Inflammatory macrophage (primary cell): ENCODE data around the gene AAR2.

Experiments
- DNase-seq, 2 donors: peaks; one replicate each; pipeline ENCODE4 v3.0.0-alpha.2; 2020 to 2022
- total RNA-seq, 18 experiments: gene quantifications; one replicate each; lab custom pipeline; 2026; ENCODE audit warnings: mixed read lengths in 6 of 18, inconsistent platforms in 2 of 18; lab: John Stamatoyannopoulos, UW

Gene AAR2, protein sequence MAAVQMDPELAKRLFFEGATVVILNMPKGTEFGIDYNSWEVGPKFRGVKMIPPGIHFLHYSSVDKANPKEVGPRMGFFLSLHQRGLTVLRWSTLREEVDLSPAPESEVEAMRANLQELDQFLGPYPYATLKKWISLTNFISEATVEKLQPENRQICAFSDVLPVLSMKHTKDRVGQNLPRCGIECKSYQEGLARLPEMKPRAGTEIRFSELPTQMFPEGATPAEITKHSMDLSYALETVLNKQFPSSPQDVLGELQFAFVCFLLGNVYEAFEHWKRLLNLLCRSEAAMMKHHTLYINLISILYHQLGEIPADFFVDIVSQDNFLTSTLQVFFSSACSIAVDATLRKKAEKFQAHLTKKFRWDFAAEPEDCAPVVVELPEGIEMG
- 18.7 to 38.8 (median 29.3) reads per million in 18 experiments for total RNA-seq

DNA sequence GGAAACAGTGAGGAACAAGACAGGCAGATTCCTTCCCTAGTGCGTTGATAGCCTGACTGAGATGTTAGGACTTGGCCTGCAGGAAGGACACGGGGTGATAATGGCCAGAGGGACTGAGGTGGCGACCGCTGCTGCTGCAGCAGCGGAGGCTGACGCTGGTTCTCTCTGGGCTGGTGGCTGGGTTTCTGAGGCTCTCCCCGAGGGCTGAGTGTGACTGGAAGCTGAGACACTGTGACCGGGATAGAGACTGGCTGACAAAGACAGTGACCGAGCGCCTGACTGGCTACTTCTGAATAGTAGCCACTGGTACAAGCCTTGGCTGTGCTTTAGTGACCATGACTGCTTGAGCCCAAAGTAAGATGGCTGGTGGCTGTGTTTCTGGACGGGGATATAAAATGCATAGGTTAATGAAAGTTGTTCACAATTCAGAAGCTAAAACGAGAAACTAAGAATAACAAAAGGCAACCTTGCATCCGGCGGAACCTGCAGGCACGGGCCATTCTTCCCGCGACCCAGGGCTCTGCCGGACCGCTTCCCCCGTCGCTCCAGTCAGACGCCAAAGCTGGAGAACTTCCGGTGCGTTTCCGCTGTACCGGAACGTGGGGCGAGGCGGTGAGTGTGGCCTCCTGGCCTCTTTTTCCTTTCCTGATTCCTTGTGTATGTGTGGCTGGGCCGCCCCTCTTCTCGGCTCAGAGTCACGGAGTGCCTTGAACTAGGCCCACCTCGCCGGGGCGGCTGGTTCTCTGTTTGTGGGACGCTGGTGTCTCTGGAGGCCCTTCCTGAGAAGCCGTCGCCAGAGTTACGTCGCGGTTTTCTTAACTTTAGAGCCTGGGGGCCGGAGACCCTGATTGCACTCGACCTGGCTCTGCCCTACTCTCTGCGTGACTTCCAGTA lies at the start of gene AAR2:
Gene AAR2 (plus strand): TSS at position 587 of the 894 bp plus-strand sequence. CDS start 3,391 bp downstream, outside the sequence.
- peak; percentile 76 to 78 for DNase-seq

DNA sequence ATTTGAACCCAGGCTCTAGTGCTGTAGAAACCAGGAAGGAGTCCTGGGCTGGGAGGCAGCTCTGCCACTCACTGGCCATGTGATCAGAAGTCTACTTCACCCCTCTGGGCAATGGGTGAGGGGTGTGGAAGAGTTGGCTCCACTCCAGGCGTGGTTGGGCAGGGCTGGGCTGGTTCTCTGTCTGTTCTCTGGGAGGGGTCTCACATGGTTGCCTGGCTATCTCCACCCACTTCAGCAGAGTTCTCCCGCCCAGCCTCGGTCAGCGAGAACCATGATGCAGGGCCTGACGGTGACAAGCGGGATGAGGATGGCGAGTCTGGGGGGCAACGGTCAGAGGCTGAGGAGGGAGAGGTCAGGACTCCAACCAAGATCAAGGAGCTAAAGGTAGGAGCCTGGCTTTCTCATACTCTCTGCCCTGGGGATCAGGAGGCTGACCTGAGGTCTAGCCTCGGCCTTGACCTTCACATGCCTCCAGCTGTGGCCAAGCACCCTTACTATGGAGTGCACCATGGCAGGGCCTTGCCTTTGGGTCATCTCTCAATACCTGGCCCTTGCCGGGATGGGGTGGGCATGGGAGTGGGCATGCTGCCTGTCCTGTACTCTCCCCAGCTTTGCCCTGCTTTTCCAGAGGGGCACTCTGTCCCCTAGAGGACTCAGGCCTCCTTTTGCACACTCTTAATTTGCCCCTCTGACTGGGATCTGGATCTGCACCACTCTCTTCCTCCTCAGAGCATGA lies 42.1 kb upstream of the AAR2 start:
- DNase-seq = no peak

DNA sequence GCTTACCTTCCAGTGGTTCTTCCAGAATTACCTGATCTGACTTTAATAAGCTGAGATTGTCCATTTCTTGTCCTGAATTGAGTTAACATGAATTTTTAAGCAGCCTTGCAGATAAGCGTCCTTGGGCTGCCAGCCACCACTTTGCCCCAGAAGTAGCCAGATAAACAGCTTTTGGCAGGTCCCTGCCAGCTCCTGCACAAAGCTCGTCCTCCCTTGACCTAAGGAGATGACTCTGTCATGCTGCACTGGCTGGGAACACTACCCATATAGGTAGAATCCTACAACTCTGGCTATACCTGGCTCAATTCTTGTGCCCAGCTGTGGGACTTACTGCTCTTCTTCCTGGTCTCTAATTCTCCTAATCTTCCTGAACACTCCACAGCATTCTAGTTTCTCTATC lies 39.6 kb upstream of the AAR2 start:
- no peak for DNase-seq

DNA sequence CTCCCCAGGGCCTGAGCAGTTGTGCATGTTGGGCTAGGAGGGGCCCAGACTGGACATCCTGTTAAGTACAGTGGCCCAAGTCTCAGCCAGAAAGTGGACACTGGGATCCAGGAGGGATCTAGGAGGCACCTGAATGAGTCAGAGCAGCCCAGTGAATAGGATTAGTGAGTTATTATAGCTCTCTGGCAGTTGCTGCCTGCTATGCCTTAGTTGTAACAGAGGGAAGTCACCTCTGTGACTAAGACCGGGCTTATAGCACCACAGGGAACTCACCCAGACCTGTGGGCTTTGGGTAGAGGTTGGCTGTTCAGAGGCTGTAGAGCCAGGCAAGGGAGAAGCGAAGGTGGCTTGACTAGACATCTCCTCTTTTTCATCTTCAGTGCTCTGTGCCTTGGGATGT lies 39.0 kb upstream of the AAR2 start:
- DNase-seq = no peak

DNA sequence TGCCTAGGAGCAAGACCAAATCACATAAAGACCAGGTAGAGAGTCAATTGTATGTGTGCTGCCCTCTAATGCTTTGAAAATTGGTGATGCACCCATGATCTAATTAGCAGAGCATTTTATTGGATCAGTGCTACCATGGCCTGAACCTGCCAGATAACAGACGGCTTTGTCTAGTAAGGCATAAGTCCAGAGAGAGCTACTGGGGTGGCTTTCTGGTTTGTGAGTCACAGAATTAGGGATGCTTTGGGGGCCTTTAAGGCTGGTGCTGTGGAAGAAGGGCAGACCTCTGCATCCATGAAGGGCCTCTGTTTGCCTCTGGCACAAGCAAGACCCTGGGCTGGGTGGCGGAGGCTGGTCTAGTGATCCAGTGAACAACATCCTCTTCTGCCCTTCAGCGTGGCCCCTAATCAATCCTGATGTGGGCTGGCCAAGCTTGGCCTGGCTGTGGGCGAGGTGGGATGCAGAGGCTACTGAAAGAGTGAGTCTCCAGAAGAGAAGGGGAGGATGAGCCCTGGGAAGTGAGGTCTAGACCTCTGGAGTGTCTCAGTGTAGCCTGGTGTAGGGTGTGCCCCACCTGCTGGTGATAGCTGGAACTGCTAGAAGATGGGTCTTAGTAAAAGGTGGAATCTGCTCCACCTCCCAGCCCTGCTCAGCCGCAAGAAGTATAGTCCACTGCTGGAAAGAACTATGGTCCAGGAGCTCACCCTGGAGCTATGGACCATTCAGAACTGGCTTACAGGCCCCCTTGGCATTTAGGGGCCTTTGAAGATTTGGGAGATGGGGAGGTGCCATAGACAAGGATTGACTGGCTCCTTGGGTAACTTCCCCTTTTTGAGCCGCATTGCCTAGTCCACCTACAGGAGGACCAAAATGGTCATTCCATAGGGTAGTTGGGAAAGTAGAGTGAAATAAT lies 36.7 kb upstream of the AAR2 start:
- DNase-seq = peak; percentile 72 to 80

DNA sequence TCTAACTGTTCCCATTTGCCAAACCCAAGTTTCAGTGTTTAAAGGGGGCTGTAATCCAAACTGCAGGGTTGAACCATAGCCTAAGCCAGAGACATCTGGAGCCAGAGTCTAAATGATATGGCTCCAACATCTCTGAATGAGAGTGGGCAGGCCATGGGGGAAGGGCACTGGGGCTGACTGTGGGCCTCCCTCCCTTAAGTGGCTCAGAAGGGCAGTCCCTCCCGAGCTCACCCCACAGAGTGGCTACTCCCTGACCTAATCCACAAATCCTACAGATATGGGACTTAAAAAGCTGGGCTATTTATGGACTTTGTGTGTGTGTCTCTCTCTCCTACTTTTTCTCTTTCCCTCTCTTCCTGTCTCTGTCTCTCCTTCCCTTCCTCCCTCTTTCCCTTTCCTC lies 35.8 kb upstream of the AAR2 start:
- no peak for DNase-seq

DNA sequence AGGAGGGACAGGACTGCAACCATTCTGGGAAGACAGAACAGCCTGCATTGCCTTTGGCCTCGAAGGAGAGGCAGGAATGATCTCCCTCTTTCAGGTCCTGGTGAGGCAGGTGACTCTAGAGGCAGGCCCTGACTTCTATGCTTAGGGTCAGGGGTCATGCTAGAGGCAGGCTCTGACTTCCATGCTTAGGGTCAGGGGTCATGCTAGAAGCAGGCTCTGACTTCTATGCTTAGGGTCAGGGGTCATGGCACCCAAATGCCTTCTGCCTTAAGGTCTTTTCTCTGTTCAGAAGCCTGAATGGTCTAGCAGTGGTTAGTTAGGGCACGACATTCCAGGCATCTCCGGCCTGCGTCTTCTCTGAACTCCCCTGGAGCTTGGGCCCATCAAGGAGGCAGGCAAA lies 35.1 kb upstream of the AAR2 start:
- no peak for DNase-seq

DNA sequence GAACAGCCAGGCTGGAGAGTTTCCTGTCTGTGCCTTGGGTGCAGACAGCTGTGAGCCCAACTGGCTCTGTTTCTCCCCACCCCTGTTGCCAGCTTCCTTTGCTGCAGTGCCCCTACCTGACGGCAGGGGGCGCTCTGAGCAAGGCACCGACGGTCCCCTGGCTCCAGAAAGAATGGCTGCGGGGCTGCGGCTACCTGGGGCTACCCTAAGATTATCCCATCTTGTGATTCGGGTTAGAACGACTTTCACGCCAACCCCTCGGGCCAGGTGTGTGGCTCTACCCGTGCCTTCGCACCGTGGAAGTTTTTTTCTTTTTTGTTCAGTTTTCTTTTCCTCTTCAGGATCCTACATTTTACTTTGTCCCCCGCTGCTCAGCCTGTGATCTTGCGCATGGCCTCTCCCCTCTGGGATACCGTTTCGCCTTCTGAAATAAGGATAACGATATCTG lies 33.4 kb upstream of the AAR2 start:
- peak; percentile 48 to 56 for DNase-seq

DNA sequence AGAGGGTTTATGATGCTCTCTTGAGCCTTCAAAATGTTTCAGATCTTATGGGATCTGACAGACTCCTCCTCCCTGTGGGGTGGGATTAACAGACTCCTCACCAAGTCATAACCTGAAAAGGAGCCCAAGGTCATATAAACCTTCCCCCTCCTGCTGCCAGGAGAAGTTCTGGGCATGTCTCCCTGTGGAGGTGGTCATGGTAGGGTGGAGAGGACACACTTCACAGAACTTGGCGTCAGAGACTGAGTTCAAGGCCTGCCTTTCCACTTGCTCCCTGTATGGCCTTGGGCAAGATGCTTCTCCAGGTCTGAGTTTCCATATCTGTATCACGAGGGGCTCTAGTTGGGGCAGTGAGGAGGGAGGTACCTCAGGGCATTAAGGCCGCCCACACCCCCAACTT lies 32.4 kb upstream of the AAR2 start:
- no peak for DNase-seq

DNA sequence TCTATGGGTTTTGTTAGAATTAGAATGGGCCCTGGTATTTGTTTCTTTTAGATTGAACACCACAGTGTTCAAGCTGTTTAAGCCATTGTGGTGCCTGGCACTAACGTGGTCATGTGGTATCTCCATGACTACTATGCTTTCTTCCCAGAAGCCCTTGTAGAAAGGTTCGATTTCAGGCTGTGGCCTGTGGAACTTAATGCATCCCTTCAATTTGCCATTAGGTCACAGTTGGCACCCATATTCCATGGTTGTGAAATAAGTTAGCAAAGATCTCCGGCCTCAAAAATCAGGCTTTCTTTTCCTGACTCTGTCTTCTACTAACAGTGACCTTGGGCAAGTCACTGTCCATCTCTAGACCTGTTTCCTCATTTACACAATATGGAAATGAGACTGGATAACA lies 31.3 kb upstream of the AAR2 start:
- no peak for DNase-seq

DNA sequence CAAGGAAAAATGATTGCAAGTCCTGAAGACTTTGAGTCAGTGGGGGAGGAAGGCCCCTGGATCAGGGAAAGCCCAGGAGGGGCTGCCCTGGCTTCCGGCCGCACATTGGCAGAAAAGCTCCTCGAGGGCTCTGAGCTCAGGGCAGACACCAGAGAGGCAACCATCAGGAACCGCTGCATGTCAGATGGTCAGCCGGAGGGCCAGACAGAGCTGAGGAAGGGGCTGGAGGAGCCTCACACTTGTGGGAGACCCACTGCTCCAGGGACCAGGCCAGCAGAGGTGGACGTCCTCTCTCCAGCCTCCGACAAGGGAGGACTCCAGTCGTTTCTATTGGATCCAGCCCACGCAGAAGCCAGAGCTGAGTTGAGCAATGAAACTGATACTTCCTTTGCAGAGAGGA lies 30.2 kb upstream of the AAR2 start:
- peak in 1 of 2 donors; percentile 35 for DNase-seq

DNA sequence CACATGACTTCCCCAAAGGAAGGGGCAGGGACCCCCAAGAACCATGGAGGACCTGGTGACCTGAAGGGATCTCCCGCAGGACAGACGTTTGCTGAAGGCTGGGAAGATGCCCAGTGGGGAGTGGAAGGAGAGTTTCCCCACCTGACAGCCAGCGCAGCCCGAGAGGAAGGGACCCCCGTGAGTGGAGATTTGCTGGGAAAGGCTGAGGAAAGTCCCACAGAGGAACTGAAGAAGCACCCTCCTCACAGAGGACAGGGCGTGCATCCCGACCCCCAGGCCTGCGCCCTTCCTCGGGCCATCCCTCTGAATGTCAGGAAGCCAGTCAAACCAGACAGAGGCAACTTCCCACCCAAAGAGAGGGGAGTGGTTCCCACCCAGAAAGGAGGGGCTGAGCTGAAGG lies 29.6 kb upstream of the AAR2 start:
- no peak for DNase-seq

DNA sequence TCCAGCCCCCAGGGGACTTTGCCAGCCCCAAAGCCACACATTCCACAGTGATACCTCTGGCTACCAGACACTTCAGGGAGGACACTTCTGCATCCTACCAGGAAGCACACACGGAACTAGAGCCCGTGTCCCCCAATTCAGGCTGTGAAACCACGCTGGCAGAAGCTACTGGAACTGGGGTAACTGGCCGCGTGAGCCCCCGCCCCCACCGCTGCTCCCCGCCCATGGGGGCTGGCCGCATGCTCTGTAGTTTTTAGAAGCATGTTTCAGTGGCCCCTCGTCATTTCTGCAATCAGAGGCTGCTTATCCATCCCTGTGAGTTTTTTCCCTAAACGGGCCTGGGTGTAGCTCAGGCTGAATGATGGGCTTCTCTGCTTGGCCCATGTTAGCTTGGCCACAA lies 28.7 kb upstream of the AAR2 start:
- DNase-seq = no peak

DNA sequence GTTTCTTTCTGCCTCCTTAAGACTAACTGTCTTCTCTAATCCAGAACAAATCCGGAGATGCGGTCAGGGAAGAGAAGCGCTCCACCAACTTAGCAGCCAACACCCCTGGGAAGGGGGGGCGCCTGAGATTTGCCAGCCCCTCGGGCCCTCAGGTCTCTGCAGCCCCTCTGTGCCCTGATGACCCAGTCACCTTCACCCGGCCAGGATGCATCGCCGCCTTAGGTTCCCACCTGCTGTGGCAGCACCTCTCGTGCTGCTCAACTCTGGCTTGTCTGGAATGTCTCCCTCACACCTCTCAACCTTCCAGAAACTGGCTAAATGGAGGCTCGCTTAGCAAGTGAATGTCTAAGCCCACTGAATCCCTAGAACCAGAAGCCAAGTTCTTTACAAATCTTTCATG lies 28.0 kb upstream of the AAR2 start:
- DNase-seq = no peak

DNA sequence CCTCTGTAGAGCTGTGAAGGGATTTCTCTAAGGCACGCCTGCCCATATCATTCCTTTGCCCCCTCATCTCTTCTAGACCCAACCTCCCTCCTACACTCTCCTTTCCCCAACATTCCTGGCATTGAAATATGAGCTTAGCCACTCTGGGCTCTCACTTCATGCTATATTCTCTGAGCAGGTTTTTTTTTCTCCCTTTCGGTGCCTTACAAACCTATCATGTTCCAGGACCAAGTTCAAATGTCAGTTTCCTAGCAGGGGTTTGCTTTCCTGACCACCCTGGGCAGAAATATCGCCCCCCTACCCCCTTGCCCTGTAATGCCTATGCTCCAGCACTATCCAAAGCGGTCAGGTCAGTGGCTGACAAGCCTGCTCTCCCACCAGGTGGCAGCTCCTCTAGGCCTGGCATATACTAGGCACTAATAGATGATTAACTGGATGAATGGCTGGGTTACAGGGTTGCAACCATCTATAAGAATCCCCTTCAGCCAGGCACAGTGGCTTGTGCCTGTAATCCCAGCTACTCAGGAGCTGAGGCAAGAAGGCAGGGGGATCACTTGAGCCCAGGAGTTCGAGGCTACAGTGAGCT lies 25.7 kb upstream of the AAR2 start:
- DNase-seq = no peak

DNA sequence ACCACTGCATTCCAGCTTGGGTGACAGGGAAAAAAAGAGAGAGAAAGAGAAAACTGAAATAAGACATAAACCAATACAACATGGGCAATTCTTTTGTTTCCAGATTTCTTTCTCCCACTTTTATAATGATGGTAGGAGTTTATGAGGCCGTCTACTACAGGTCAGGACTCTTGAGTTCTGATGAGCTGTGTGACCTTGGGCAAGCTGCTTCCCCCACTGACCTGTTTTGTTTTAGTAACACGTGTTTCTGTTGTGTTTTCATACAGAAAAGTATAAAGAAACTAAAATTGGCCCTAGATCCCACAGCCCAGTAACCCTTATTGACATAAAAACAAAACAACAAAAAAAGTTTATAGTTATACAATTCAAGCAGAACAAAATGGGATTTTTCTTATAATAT lies 22.9 kb upstream of the AAR2 start:
- no peak for DNase-seq

DNA sequence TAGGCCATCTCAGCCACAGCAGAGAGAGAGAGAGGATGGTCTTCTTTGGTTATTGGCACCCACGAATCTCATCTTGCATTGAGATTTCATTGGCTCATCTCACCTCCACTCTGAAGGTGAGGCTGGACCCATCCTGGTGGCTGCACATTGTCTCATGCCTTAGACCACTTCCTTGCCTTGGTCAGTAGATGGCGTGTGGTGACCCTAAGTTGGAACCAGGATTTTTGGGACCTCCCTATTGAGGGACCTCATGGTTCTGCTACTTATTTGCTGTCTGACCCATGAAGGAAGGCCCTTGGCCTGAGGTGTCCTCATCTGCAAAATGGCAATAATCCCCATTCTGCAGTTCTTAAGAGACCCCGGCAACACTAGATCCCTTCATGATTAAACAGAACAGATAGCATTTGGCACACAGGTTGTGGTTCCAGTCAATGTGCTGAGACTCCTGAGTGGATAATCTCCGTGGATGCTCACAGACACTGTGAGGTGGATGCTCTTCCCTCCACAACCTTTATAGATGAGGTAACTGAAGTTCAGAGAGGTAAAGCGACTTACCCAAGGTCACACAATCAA lies 21.5 kb upstream of the AAR2 start:
- DNase-seq = peak in 1 of 2 donors; percentile 7

DNA sequence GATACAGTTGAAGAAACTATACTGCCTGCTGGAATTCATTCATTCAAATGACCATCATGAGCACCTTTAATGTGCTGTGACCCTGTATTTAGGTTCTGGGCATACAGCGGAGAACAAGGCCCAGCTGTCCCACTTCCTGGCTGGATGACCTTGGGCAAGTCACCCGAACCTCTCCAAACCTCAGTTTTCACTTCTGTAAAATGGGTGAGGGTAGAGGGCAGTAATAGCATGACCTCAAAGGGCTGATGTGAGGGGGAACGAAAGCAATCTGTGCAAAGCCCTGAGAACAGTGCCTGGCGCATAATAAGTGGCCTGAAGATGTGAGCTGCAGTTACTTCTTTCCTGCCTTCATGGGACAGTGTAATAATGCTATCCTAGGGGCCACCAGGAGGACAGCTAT lies 20.5 kb upstream of the AAR2 start:
- no peak for DNase-seq

DNA sequence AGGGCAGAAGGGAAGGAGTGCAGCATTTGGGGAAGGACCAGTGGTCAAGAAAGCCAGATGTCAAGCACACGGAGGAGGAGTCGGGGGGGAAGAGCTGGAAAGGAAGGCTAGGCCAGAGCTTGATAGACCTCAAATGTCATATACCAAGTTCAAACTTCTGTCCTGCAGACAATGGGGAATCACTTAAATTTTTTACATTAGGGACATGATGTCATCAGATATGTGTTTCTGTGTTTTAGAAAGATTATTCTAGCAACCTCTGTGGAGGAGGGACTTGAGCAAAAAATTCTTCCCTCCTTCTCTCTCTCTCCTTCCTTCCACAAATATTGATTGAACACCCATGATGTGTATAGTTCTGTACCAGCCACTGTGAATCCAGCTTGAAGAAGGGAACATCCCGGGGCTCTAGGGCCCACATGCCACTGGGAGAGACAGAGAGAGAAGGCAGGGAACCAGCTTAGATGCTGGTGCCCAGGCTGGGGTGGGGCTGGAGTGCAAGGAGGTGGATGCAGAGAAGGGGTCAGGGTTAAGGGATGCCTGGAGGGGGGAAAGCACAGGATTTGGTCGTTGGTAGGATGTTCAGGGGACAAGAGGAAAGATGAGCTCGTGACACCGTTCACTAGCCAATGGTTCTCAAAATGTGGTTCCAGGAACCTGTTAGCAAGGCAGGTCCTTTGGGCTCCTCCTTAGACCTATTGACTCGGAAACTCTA lies 19.8 kb upstream of the AAR2 start:
- DNase-seq = no peak

DNA sequence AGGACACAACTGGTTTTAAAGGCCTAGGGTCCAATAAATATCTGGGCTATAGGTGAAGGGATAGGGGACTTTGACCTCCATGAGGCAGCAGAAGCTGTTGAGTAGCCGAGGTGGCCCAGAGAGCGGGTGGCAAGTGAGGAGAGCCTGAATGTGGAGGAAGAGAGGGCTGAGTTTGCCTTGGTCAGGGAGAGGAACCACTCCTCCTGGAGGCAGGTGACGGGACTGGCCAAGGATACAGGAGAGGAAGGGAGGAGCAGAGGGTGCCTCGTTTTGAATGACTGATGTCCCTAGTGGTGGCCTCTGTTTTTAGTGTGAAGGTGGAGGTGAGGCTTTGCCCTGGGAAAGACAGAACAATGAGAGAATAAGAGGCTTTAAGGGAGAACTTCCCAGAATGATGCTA lies 19.1 kb upstream of the AAR2 start:
- DNase-seq = no peak
